Breast epithelium (tissue), 4 donors: Measurements from ENCODE around the gene CHST8. TPM values are rescaled to one million over a fixed set of nuclear protein-coding genes. Genes with fewer than 3 reads are reported as not detected.

ENCODE experiments used
- DNase-seq, 2 donors: peaks; one replicate each; pipeline ENCODE4 v3.0.0-alpha.2; 2019; ENCODE audit warnings: low spot score in 2 of 2
- H3K27ac ChIP-seq, 2 donors: fragments of 200-600 bp; sonication (generic) in 1 of 2; one replicate each; pipeline ENCODE4 v1.5.1; 2016 to 2019; ENCODE audit warnings: mild to moderate bottlenecking in 1 of 2
- H3K27me3 ChIP-seq, 2 donors: fragments of 200-600 bp; sonication (generic) in 1 of 2; one replicate each; pipeline versions ENCODE4 v1.5.1 to v1.6.0; 2017 to 2019; ENCODE audit warnings: control low read depth in 1 of 2, mild to moderate bottlenecking in 1 of 2
- H3K36me3 ChIP-seq: fragments of 200-600 bp; one replicate; pipeline ENCODE4 v1.5.1; 2019
- H3K4me1 ChIP-seq, 2 donors: fragments of 200-600 bp; sonication (generic); one replicate each; pipeline ENCODE4 v1.5.1; 2016 to 2019; ENCODE audit warnings: control low read depth in 1 of 2
- H3K4me3 ChIP-seq, 3 donors: fragments of 200-600 bp; sonication (generic); 1 replicate in 2 of 3; 2 replicates in 1 of 3; pipeline ENCODE4 v1.5.1; 2016 to 2019; ENCODE audit warnings: mild to moderate bottlenecking in 3 of 3, moderate library complexity in 2 of 3
- H3K9me3 ChIP-seq, 2 donors: fragments of 200-600 bp; sonication (generic) in 1 of 2; one replicate each; pipeline ENCODE4 v1.5.1; 2016 to 2019; ENCODE audit warnings: control low read depth in 1 of 2
- POLR2A ChIP-seq: fragments of 450-650 bp; IDR thresholded peaks from one replicate; pipeline ENCODE4 v1.6.1; 2016; ENCODE audit warnings: antibody characterized with exemption, mild to moderate bottlenecking, moderate library complexity
- POLR2AphosphoS5 ChIP-seq, 3 donors: sonication (generic); formaldehyde crosslinking; IDR thresholded peaks; one replicate each; pipeline ENCODE4 v1.6.1; 2017; ENCODE audit warnings: antibody characterized with exemption in 3 of 3
- intact Hi-C: fragments of 100-400 bp; cut with DNase I; formaldehyde crosslinking; loops from one replicate; pipeline ENCODE4 v1.15.1; 2023; ENCODE audit warnings: low total_unique reads
- total RNA-seq, 3 donors: library from RNA; depleted of rRNA; stranded (reverse); fragments of >200 nt; gene quantifications; one replicate each; pipeline ENCODE4 v1.1.0, GENCODE V29; 2016
- TF ChIP-seq, protein P1 (sequence below), 3 donors: fragments of 450-650 bp; IDR thresholded peaks; one replicate each; pipeline ENCODE4 v1.5.1; 2016 to 2017; ENCODE audit warnings: antibody characterized with exemption in 3 of 3, mild to moderate bottlenecking in 3 of 3, moderate library complexity in 3 of 3

Gene CHST8
- total RNA-seq, 3 donors from 2014 or later = 0.16 to 14.1 (median 1.6) TPM

DNA sequence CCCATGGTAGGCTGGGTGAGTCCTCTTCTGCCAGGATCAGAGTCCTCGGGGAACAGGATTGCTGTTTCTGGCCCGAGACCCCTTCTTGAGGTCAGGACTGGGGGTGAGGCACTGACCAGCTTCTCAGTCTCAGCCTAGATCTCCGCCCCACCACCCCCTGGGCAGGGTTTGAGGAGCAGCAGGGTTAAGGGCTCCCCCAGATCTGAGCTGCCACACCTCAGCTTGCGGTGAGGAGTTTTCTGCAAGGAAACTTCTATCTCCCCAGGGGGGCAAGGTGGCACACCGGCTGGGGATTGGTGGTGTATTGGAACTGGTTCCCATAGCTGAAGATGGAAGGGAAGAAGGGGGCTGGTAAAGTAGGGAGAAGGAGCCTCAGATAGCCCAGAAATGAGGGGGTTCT is 19.5 kb downstream of the CHST8 start:
- no peak for TF ChIP-seq POLR2AphosphoS5 (IDR thresholded peaks at IDR 0.05)
- TF ChIP-seq POLR2A = no peak
- TF ChIP-seq, protein P1, sequence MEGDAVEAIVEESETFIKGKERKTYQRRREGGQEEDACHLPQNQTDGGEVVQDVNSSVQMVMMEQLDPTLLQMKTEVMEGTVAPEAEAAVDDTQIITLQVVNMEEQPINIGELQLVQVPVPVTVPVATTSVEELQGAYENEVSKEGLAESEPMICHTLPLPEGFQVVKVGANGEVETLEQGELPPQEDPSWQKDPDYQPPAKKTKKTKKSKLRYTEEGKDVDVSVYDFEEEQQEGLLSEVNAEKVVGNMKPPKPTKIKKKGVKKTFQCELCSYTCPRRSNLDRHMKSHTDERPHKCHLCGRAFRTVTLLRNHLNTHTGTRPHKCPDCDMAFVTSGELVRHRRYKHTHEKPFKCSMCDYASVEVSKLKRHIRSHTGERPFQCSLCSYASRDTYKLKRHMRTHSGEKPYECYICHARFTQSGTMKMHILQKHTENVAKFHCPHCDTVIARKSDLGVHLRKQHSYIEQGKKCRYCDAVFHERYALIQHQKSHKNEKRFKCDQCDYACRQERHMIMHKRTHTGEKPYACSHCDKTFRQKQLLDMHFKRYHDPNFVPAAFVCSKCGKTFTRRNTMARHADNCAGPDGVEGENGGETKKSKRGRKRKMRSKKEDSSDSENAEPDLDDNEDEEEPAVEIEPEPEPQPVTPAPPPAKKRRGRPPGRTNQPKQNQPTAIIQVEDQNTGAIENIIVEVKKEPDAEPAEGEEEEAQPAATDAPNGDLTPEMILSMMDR (IDR thresholded peaks at IDR 0.05) = no peak
- no peak for DNase-seq

DNA sequence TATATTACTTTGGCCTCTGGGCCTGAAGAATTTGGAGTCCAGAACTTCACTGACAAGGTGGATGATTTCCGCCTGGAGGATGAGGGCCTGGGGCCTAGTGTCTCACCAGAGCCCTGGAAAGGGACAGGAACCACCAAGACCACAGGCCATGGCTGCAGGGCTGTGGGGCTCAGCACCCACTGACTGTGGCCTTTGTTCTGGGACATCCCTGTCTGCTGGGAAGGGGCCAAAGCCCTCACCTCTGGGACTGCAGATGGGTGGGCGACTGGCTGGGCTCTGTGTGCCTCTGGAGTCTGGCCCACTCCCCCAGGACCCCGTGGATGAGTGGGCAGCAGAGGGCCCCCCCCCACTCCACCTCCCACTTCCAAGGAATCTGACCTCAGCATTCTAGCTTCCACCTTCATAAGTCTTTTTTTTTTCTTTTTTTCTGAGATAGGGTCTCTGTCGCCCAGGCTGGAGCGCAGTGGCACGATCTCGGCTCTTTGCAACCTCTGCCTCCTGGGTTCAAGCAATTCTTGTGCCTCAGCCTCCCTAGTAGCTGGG is 20.3 kb downstream of the CHST8 start:
- Histone ChIP-seq H3K4me1 (no peaks in the 10 kb centered on the region), H3K9me3 (no peaks in the 10 kb centered on the region), H3K27ac (no peak overlapping the region), H3K27me3 (peaks cover 0 to 18% of the 10 kb centered on the region in 2 donors), H3K4me3 (no peak overlapping the region), H3K36me3 (no peaks in the 10 kb centered on the region)
- TF ChIP-seq POLR2A (no peak), POLR2AphosphoS5 (IDR thresholded peaks at IDR 0.05) (no peak)
- DNase-seq = no peak
- intact Hi-C loops = no loop called here

More for the DNA sequence above, 19.5 kb downstream of the CHST8 start:
- intact Hi-C loops = no loop called here
- no peaks in the 10 kb centered on the region for H3K4me1 ChIP-seq
- H3K27ac ChIP-seq = no peak overlapping the region
- H3K36me3 ChIP-seq = no peaks in the 10 kb centered on the region
- H3K9me3 ChIP-seq = no peaks in the 10 kb centered on the region
- H3K4me3 ChIP-seq = no peak overlapping the region
- H3K27me3 ChIP-seq = peaks cover 0 to 18% of the 10 kb centered on the region in 2 donors

GRCh38 chr19:33644284-33644836 is 22.6 kb downstream of the CHST8 start:
- Histone ChIP-seq H3K36me3 (no peaks in the 10 kb centered on the region), H3K9me3 (no peaks in the 10 kb centered on the region), H3K27ac (no peak overlapping the region), H3K27me3 (peaks cover 0 to 4% of the 10 kb centered on the region in 2 donors), H3K4me1 (no peaks in the 10 kb centered on the region), H3K4me3 (no peak overlapping the region)
- TF ChIP-seq POLR2AphosphoS5 (IDR thresholded peaks at IDR 0.05) = no peak
- TF ChIP-seq, protein P1 (IDR thresholded peaks at IDR 0.05) = no peak
- TF ChIP-seq POLR2A = no peak
- intact Hi-C loops = no loop called here
- DNase-seq = no peak

- intact Hi-C loops = no loop called here
- no peaks in the 10 kb centered on the region for H3K4me1 ChIP-seq
- no peak overlapping the region for H3K4me3 ChIP-seq
- peaks cover 0 to under 1% of the 10 kb centered on the region in 2 donors for H3K27me3 ChIP-seq
- no peak for DNase-seq
- TF ChIP-seq POLR2AphosphoS5 (IDR thresholded peaks at IDR 0.05) = no peak
- TF ChIP-seq POLR2A = no peak
- TF ChIP-seq, protein P1 (IDR thresholded peaks at IDR 0.05) = no peak
- no peak overlapping the region for H3K27ac ChIP-seq
- H3K9me3 ChIP-seq = no peaks in the 10 kb centered on the region
- no peaks in the 10 kb centered on the region for H3K36me3 ChIP-seq
Measured at GRCh38 chr19:33646306-33646705, 24.6 kb downstream of the CHST8 start.

DNA sequence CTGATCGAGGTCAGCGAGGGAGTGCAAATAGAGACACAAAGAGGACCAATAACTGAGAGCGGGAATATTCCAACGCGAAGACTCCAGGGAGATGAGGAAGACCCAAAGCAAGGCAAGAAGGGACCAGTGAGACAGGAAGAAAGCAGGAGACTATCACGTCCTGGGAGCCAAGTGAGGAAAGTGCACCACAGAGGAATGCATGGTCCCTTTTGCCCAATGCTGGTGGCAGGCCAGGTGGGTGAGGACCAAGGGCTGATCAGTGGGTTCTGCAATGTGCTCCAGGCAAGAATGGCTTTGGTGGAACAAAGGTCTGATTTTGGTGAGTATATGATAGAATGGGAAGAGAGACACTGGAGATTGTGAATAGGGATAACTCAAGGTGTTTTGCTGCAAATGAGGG is 25.4 kb downstream of the CHST8 start:
- intact Hi-C loops = no loop called here
- DNase-seq = no peak

More for the DNA sequence above, 25.4 kb downstream of the CHST8 start:
- H3K4me3 ChIP-seq = no peak overlapping the region
- no peak overlapping the region for H3K27ac ChIP-seq
- no peaks in the 10 kb centered on the region for H3K36me3 ChIP-seq
- no peaks in the 10 kb centered on the region for H3K4me1 ChIP-seq
- no peaks in the 10 kb centered on the region for H3K27me3 ChIP-seq
- no peaks in the 10 kb centered on the region for H3K9me3 ChIP-seq
- TF ChIP-seq POLR2AphosphoS5 (IDR thresholded peaks at IDR 0.05) = no peak
- TF ChIP-seq, protein P1 (IDR thresholded peaks at IDR 0.05) = no peak
- no peak for TF ChIP-seq POLR2A
